ENCODE results near the gene SLC35F1.

Gene SLC35F1

DNA sequence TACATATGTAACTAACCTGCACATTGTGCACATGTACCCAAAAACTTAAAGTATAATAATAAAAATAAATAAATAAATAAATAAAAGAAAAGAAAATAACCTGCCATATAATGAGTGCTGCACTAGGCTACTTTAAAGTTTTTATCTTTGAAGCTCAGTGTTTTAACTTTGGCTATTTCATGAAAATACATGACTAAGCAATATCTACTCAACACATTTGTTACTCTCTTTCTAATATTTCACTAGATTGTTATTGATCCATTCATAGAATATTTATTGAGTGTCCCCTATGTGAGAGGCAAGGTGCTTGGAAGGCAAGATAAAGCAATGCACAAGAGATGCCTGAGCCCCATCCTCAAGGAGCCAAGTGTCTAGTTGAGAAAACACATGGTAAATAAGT is 221.7 kb downstream of the SLC35F1 start:
- DNase-seq = no peak

DNA sequence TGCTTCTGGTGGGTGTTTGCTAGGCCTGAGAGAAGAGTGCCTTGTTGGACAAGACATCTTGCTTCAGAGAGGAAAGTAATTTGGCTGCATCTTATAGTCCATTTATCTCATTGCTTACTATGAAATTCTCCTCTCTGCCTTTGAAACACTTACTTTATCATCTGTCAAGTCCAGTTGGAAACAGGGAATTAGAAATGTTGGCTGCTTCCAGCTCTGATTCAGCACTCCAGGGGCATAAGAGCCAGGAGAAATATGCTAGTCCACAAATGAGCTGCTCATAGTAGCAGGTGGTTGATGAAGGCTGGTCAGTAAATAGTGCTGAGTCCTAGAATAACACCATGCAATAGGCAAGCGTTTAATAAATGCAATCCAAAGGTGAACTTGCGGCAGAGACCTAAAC is 227.1 kb downstream of the SLC35F1 start:
- DNase-seq = no peak

DNA sequence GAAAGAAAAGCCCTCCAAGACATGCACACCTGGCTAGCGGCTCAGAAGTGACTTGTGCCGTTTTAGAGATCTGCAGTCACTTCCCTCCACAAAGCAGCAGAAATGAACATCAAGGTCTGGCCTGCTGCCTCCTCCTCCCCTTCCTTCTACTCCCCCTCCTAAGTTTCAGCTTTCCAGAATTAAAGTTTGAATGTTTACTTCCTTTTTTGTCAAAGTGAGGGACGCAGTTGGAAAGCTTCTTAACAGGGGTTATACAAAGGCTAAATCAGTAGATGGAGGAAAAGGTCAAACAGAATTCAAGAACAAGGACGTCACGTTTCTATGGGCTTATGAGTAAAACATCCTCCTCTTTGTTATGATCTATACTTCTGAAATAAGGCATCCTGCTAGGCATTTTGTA is 227.7 kb downstream of the SLC35F1 start:
- DNase-seq = no peak

DNA sequence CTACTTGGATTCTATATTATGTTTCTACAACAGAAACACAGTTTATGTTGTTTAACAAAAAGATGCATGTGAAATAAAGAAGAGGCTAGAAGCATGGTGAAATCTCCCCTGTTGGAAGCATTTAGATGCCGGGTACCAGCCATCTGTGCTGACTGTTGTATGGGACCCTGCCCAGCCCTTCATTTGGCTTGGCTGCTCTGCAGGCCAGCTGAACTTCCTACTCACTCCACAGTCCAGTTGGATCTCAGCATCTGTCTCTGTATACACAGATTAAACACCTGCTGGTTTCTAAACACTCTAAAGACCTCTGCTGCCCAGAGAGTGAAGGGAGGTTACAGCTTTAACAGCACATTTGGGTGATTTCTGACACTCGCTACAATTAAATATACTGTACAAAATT is 228.3 kb downstream of the SLC35F1 start:
- no peak for DNase-seq

DNA sequence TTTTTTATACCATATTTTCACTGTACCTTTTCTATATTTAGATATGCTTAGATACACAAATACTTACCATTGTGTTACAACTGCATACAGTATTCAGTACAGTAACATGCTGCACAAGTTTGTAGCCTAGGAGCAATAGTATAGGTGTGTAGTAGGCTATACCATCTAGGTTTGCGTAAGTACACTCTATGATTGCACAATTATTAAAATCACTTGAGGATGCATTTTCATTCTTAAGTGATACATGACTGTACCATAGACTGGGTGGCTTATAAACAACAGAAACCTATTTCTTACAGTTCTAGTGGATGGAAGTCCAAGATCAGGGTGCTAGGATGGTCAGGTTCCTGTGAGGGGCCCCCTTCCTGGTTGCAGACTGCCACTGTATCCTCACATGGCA is 234.1 kb downstream of the SLC35F1 start:
- DNase-seq = no peak

DNA sequence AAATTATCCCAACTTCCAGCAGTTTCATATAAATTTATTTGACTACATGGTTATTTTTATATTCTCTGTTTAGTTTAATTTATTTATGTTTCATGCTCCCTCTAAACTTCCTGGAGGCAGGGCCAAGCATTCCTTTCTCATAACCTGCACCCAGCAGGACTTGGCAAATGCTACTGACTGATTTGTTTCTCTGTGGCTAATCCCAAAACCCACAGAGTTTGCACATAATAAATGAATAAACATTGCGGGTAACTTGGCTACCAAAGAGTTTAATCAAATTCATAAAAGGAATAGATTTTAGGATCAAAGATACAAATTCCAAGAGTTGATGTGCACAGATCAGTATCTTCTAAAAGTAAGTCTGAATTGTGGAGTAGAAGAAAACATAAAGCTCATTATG is 239.5 kb downstream of the SLC35F1 start:
- DNase-seq = no peak

DNA sequence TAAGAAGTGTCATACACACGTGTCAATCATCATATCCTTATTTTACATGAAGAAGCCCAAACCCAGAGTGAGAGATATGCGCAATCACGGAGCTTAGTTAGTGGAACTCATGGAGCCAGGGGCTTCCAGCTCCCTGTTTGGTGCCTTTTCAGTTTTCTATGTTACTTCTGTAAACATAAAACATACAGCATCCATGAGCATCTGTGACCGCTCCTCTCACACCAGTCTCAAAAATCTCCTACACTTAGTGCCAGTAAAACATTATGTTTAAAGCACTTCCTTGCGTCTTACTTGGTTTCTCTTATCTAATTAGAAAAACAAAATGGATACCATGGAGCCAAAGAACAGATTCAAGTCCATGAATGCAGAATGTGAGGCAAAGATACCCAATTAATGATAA is 240.4 kb downstream of the SLC35F1 start:
- no peak for DNase-seq

DNA sequence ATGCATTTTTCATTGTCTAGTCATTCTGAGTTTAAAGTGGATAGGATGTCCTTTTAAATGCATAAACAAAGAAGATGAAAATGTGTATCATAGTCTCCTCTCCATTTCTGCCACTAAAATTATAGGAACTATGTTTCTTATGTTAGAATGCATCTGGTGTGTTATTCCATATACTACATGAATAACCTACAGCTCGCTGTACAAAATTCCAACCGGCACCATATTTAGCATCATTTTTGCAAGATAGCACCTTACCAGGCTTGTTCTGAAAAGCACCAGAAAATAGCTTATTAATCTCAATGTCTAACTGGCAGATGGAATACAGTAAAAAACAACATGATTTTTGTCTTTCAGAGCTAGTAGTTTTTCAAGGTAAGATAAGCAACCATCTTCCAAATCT is 241.5 kb downstream of the SLC35F1 start:
- DNase-seq = no peak

DNA sequence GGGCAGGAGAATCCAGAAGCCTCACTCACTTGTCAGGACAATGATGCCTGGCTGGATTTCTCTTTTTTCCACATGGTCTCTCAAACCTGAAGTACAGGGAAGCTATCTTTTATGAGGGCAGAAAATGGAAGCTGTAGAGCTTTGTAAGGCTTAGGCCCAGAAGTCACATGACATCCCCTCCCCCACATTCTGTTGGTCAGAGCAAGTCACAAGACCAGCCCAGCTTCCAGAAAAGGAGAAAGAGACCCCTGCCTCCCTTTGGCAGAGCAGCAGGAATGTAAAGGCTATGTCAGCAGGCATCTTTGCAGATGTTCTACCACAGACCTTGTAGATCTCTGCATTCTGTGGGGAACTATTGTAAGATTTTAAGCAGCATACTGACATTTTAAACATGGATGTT is 245.5 kb downstream of the SLC35F1 start:
- no peak for DNase-seq

DNA sequence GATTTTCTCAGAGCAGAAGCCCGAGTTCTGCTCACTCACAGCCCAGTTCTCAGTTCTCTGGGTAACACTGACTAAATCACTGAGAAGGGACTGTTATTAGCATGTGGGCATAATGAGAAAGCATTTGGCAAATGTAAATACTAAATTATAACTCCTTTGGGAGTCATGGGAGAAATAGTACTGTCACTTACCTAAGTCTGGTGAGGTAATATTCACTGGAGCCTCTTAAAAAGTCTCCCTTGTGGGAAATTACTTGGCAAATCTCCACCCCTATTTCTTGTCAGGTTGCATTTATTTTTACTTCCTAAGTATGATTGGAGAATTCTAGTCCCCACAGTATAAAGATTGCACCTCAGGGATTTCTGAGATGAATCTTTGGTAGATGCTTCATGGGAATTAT is 254.3 kb downstream of the SLC35F1 start:
- no peak for DNase-seq

DNA sequence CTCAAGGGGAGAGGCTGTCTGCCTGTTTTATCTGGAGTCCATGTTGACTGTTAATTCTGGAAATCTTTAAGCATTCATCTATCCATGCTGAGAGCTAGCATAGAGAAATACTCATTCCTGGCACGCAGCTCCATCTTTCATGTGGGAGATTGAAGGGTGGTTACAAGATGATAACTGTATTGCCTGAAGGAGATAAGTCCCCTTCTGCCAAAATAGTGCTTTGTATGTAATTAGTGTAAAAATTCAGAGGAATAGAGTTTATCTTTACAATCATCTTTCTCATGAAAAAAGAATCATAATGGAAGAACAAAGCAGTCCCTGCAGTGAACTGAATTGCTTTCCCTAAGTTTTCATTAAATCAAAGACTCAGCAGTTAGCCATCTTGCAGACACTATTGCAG is 256.5 kb downstream of the SLC35F1 start:
- no peak for DNase-seq

DNA sequence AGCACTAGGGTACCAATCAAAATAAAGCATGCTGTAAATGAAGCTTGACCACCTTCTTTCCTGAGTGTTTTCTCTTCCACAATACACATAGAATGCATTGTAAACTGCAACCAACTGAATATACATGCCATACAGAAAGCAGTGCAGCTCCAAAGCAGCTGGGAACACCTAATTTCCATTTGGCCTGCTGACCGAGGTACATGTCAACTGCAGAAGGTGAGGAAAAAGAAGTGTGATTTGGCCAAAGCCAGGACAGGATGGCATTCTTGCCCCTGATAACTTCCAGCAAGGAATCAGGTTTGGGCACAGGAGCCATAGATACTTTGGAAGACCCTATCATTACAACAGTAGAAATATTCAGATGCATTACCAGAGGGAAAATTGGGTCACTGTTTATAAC is 258.4 kb downstream of the SLC35F1 start:
- no peak for DNase-seq

DNA sequence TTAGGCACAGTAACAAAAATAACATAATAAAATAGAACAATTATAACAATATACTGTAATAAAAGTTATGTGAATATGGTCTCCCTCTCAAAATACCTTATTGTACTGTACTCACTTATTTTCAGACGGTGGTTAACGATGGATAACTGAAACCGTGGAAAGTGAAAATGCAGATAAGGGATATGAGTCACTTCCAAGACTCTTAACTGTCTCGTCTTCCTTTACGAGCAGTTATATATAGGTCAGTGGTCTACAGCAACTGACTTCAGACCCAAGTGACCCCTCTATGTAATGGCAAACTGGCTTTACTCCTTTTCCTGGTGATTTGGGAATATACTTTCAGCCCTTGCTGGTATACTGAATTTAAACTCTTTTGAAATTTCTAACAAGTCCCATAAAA is 261.4 kb downstream of the SLC35F1 start:
- DNase-seq = no peak

DNA sequence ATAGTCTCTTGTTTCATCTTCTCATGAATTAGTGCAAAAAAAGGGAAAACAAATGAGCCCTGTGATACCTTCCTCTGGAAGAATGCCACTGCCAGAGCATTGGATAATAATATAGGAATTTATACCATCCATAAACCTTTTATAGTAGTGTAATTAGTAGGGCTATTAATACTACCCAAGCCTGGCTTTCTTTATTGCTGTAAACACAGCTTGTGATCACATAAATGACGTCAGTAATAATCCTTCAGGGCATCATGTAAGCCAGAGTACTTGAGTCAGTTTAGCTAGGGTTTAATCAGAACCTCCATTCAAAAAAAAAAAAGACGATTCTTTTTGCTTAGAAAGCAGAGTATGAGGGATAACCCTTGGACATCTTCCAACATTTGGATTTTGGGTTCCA is 264.8 kb downstream of the SLC35F1 start:
- no peak for DNase-seq

DNA sequence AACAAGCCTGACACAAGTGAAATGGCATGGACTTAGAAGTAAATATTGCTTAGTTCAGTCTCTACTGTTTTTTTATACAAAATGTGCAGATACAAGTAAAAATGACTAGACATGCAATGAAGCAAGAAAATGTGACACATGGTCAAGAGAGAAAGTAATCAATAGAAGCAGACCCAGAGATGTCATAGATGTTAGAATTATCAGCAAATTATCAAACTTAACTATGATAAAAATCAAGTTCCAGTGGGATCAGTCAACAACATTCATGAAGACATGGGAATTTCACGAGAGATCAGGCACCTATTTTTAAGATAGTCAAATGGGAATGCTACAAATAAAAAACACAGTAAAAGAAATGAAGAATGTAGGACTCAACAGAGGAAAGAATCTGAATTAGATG is 267.0 kb downstream of the SLC35F1 start:
- no peak for DNase-seq

DNA sequence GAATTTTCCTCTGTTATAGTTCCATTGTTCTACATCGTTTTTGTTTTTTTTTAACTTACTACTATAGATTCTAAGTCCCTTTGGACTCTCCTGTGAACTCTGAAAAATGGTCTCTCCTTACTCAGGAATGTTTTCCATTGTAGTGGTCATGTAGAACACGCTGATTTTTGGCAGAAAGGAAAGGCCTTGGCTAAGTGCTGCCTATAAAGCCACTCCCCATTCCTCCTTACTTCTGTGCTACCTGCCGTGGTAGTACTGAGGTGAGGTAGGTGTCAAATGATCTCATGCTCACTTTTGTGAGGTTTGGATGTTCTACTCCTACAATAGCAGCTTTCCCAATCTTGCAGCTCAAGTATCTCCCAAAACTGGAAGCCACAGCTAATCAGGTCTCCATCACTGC is 270.7 kb downstream of the SLC35F1 start:
- no peak for DNase-seq

DNA sequence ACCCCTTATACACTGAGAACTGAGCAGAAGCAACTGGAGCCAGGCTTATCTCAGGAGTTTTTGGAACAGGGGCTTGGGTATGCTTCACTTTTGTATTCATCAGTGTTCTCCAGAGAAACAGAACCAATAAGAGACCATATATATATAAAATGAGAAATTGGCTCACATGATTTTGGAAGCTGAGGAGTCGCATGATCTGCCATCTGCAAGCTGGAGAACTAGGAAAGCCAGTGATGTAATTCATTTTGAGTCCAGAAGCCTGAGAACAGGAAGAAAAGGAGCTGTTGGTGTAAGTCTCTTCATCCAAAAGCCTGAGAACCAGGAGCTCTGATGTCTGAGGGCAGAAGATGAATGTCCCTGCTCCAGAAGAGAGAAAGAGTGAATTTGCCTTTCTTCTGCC is 272.0 kb downstream of the SLC35F1 start:
- no peak for DNase-seq

DNA sequence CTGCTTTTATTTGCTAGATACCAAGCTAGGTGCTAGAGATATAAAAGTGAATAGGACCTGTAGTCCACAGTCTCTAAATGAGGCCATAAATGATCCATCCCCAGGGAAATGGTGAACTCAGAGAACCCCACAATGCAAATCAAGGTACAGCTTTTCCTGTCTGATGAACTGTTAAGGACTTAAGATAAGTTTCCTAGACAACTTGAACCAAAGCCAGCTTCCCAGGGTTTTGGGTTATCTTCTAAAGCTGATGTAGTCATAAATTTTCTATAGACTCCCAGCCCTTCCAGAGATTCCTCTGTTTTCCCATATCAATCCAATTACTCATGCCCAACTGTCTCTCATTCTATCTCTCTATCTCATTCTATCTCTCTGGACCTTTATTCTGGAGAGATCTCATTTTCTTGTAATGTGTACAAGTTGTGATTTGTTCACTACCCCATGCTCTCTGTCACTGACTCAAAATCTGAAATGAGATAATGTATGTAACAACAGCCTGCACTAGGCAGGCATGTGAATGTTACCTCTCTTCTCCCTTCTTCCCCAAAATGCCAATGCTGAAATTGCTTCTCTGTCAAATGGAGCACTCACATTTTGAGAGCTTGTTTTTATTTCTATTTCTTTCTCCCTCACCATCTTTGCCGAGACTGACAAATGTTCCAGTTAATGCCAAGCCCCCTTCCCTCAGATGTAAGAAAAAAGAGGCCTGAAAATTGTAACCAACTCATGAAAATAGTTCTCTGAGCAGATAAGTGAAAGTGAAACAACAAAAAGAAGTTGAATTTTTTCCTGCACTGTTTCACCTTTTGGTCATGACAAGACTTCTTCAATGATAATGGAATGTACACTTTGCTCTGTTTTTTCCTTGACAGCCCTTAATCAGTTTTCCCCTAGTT is 279.9 kb downstream of the SLC35F1 start:
- no peak for DNase-seq

DNA sequence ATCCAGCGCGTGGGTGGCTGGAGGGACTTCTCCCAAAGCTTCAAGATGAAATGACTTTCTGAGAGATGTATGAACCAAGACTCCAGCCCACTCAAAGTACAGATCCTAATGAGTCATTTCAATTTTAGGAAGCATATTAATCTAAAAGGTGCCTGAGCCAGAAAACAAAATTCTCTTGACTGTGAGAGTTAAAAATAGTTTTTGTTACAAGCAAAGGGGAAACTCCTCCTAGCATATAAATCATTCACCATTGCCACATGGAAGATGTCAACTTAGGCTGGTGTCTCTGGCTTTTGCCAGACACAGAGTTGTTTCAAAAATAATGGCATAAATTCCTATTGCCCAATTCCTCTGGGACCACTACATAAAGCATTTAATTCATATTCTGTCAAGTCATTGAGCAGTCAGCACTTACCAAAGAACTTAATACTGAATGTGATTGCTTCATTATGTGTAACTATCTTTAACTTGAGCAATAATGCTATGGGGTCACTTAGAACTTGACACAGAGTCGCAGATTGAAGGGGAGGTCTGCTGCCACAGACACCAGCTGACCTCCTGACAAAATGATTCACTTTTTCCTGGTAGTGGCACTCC is 280.6 kb downstream of the SLC35F1 start:
- no peak for DNase-seq

DNA sequence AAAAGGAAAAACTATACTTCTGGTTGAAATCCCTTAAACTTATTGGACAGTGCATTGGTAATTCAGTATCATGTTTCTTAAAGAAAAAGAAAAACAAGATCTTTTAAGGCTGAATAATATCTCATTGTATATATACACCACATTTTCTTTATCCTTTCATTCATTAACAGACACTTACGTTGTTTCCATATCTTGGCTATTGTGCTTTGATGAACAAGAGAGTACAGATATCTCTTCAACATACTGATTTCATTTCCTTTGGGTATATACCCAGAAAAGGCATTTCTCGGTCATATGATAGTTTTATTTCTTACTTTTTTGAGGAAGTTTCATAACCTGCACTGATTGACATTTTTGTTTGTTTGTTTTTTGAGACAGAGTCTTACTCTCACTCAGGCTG is 281.5 kb downstream of the SLC35F1 start:
- no peak for DNase-seq

DNA sequence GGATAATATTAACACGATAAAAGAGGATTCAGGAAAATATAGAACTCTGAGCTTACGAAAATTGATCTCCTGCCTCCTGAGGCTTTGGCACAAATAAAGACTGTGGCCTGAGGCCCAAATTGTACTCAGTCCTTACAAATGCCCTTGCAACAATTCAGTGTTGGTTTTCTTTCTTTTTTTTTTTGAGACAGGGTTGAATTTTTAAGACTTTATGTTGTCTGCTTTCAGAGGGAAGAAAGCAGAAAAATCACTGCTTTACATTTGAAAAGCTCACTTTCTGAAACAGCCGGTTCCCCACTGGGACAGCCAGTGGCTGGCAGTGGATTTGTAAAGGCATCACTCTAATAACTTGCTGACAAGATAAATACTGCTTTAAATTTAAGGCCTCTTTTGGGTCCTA is 290.5 kb downstream of the SLC35F1 start:
- no peak for DNase-seq

DNA sequence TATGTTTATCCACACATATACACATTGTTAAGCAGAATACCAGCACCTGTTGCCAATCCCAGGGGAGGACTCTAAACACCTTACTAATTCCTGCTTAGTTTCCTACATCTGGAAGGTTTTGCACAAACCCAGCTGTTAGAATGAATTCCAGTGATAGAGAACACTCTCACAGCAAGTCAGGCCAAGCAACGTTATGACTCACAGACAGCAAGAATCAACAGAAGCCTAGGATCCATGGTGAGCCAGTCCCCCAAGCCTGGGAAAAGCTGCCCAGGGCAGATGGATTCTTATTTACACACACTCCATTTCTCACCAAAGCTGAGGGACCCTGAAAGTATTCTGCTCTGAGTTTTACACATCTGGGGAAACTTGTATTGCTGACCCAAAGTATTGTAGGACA is 291.7 kb downstream of the SLC35F1 start:
- DNase-seq = no peak

DNA sequence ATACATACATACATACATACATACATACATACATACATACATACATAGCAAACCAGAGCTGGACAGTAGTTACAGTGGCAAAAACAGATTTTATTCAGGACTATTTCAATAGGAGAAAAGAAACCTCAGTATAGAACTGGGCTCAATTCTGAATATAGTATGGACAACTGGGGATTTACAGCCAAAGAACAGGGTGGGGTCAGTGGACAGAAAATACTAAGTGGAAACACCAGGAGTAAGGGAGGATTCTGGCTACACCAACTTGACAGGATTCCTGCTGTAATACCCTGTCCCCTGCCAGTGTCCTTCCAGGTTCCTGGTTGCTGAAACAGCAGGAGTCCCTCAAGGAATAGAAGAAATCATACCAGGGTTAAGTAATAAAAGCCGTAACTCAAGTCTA is 293.1 kb downstream of the SLC35F1 start:
- DNase-seq = no peak

DNA sequence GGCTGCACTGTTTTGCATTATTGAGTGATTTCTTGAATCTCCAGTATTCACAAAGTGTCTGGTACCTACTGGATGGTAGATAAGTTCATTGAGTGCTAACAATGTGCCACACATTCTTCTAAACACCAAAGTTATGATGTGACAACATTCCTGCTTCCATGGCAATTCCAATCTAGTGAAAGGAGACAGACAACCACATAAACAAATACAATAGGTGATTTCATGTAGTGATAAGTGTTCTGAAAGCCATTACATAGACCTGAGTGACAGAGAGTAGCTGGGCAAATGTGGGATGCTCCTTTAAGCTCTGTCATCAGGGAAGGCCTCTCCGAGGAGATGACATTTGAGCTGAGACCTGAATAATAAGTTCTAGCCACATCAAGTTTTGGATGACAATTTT is 295.5 kb downstream of the SLC35F1 start:
- no peak for DNase-seq

DNA sequence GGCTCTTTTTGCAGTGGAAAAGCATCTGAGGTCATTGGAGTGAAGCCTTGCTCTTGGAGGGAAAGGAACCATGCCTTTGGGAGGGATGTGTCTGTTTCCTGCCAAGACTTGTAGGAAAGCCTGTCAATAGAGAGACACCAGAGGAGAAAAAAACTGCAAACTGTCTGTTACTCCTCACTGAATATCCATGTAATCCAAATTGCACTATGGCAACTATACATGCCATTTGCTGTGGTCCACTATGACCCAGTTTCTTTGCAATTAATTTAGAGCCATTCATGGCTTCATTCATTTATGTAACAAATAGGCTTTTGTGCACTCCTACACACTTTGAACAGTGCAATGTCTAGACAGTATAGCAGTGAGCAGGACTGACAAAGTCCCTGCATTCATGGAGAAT is 296.5 kb downstream of the SLC35F1 start:
- no peak for DNase-seq

Data from CD4-positive, alpha-beta T cell treated with Interleukin-17A for 1 hour (primary cell).